ENCODE data around the gene PIM3. TPM values are rescaled to one million over a fixed set of nuclear protein-coding genes. Genes with fewer than 3 reads are reported as not detected.

PIM3 gene
- total and polyA plus RNA-seq, 10 of the 15 experiments (the other 5 are each of a cell fraction or from before 2014, with no cell fraction given): 0.31 to 60.8 (median 12.4) TPM

DNA sequence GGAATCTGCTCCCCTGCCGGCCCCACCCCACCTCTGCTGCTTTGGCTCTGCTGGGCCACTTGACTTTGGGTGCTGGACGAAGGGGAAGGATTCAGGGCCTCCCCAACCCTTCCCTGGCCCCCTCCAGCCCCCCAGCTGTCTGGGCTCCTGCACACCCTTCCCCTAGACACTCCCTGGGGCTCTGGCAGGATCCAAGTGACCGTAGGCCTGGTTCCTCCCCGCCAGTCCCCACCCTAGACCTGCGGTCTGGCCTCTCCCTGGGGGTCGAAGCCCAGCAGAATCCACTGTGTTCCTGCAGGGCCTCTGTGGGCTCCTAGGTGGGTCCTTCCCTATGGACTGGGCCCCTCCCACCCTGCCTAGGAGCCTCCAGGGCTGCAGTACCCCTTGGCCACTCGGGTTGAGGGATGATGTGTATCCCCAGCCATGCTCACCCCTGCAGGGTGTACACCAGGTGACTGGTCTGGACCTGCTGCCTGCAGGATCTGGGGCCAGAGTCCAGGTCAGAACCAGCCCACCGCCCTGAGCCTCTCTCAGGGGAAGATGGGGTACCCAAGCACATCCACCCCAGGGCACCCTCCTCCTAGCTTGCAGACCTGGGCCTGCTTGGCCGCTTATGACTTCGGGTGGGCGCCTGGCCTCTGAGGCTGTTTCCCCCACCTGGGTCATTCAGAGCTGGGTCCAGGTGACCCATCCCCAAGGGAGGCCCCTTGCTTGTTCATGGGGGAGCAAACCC is 5.6 kb downstream of the PIM3 start:
- BruUV-seq (replicated peaks): no TSS peak
- ChIA-PET SMC1A (ENCODE audit: uncharacterized antibody, unreplicated experiment) (interaction anchor here (0.7 to 0.9 kb wide), 2 partner anchors 32 to 35 kb away, joined by 3 to 4 read pairs; no protein-coding TSS in a partner anchor), POLR2A (interaction anchor here (1.2 to 1.7 kb wide), 2 partner anchors 10 to 30 kb away, joined by 3 to 6 read pairs; no protein-coding TSS in a partner anchor), RAD21 (ENCODE audit: unreplicated experiment) (interaction anchor here (0.9 to 2.3 kb wide), 5 partner anchors 10 to 64 kb away, joined by 3 to 18 read pairs (median 5); no protein-coding TSS in a partner anchor), CTCF (interaction anchor here (1.0 to 2.6 kb wide), 4 partner anchors 11 to 86 kb away, joined by 3 to 15 read pairs (median 6); no protein-coding TSS in a partner anchor)
- no peak overlapping the region for H3K9ac ChIP-seq (ENCODE audit: control insufficient read depth, insufficient read depth, low read length)
- no peak for FAIRE-seq
- no peak overlapping the region for H3K4me3 ChIP-seq
- H3K27me3 ChIP-seq (replicated peaks in 1 of 2; ENCODE audit: control insufficient read depth in 2 of 2, insufficient read depth in 2 of 2, low read length in 1 of 2): no peaks in the 10 kb centered on the region
- intact Hi-C loops (cut with micrococcal nuclease; ENCODE audit: unreplicated experiment): no loop called here
- peak overlapping the region; percentile 45; the same call in 1 of the 2 replicates for H3K27ac ChIP-seq (ENCODE audit: control insufficient read depth, insufficient read depth)
- H3K4me2 ChIP-seq (ENCODE audit: control insufficient read depth, insufficient read depth): peak overlapping the region; percentile 54
- no peak for DNase-seq (ENCODE audit: low read depth, low spot score)
- peaks cover 2% of the 10 kb centered on the region; the same call in 1 of the 2 replicates for H4K20me1 ChIP-seq (ENCODE audit: control insufficient read depth, insufficient read depth)
- in situ Hi-C loops (cut with MboI): loop anchor here (10.0 kb wide), 1 partner anchor 569 kb away; the partner anchor contains the start of gene TYMP
- no peak overlapping the region for H2AFZ ChIP-seq (ENCODE audit: control insufficient read depth, low read depth, low read length)
- H3K9me3 ChIP-seq (replicated peaks; ENCODE audit: control insufficient read depth, insufficient read depth, low read length): no peaks in the 10 kb centered on the region
- peaks cover 39% of the 10 kb centered on the region for H3K4me1 ChIP-seq (ENCODE audit: control insufficient read depth, insufficient read depth, low read length)
- WGBS (ENCODE audit: insufficient coverage, insufficient replicate concordance, low lambda C conversion rate, missing lambda C conversion rate): 57% methylated on average over 10 of the region's 11 CpGs
- peaks cover 14 to 19% of the 10 kb centered on the region in 2 experiments for H3K36me3 ChIP-seq (ENCODE audit: control insufficient read depth in 2 of 2, insufficient read depth in 2 of 2, low read length in 1 of 2)
- TF ChIP-seq FOXK2 (IDR thresholded peaks at IDR 0.05) (no peak), POLR2AphosphoS5 (IDR thresholded peaks at IDR 0.05; ENCODE audit: low read length) (peak; percentile 63), EZH2 (IDR thresholded peaks at IDR 0.05; ENCODE audit: borderline replicate concordance, control insufficient read depth, low read depth, low read length) (no peak), POLR2A (IDR thresholded peaks at IDR 0.05; ENCODE audit: low read depth, low read length) (peak; percentile 77), ZSCAN29 (IDR thresholded peaks at IDR 0.05) (no peak), TCF3 (IDR thresholded peaks at IDR 0.05; ENCODE audit: borderline replicate concordance, insufficient read depth, low read depth, low read length) (0 out of 2 replicates have a peak, but pooled peaks have one; percentile 19)
- ATAC-seq: no peak
- peaks cover 39% of the 10 kb centered on the region for H3K79me2 ChIP-seq (ENCODE audit: control insufficient read depth, insufficient read depth, low read length)
